HG03520 (cell line): ENCODE results near the gene OFD1.

Experiments used
- ATAC-seq: cut with Tn5 transposase; IDR thresholded peaks from one replicate; pipeline ENCODE4 v1.9.1; 2021; ENCODE audit warnings: mild to moderate bottlenecking, moderate library complexity; ENCODE audit not compliant: unreplicated experiment

Gene OFD1

GRCh38 chrX:13750812-13751211, 16.3 kb downstream of the OFD1 start:
- peak; percentile 43 for ATAC-seq

DNA sequence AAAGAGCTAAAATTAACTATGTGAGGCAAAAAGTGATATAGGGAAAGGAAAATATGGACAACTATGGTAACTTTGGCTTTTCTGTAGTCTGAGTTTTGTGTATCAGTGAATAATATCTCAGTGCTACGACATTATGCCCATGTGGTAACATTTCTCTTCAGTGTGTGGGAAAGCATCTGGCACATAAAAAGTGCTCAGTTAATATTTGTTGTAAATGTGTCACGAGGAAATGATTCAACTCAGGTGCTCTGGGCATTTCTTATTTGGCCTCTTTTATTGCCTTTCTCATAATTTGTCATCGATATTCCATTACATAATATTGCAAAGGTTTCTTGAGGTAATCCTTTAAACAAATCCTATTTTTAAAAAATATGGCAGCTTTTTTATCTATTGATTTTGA, 17.6 kb downstream of the OFD1 start:
- no peak for ATAC-seq

GRCh38 chrX:13752646-13753045, 18.1 kb downstream of the OFD1 start:
- ATAC-seq = peak; percentile 57

- ATAC-seq = no peak
Observed at GRCh38 chrX:13754765-13755164, 20.2 kb downstream of the OFD1 start.

DNA sequence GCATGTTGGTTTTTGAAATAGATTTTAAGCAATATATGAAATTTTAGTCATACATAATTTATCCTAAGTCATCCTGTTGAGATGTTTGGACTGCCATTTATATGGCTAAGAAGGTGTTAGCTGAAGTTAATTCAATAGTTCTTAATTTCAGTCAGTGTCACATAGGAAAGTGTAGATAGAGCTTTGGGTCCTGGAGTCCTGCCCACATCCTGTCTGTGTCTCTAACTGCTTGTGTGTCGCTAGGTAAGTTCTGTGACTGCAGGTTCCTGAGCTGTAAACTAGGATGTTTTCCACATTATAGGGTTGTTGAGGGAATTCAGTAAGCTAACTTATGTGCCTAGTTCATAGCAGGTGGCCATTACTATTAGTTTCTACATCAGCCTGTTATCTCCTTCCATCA, 20.7 kb downstream of the OFD1 start:
- ATAC-seq = no peak

- ATAC-seq = no peak
Observed at GRCh38 chrX:13756381-13756780, 21.8 kb downstream of the OFD1 start.

- peak; percentile 58 for ATAC-seq
Observed at GRCh38 chrX:13759152-13759718, 24.7 kb downstream of the OFD1 start.

DNA sequence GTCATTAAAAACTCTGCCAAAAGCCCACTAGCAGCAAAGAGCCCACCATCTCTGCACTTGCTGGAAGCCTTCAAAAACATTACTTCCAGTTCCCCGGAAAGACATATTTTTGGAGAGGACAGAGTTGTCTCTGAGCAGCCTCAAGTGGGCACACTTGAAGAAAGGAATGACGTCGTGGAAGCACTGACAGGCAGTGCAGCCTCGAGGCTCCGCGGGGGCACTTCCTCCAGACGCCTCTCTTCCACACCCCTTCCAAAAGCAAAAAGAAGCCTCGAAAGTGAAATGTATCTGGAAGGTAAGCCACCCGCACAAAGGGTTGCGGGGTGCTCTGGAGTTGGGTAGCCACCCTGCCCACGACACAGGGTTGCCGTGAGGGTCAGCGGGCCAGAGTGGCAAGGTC, 25.9 kb downstream of the OFD1 start:
- no peak for ATAC-seq

DNA sequence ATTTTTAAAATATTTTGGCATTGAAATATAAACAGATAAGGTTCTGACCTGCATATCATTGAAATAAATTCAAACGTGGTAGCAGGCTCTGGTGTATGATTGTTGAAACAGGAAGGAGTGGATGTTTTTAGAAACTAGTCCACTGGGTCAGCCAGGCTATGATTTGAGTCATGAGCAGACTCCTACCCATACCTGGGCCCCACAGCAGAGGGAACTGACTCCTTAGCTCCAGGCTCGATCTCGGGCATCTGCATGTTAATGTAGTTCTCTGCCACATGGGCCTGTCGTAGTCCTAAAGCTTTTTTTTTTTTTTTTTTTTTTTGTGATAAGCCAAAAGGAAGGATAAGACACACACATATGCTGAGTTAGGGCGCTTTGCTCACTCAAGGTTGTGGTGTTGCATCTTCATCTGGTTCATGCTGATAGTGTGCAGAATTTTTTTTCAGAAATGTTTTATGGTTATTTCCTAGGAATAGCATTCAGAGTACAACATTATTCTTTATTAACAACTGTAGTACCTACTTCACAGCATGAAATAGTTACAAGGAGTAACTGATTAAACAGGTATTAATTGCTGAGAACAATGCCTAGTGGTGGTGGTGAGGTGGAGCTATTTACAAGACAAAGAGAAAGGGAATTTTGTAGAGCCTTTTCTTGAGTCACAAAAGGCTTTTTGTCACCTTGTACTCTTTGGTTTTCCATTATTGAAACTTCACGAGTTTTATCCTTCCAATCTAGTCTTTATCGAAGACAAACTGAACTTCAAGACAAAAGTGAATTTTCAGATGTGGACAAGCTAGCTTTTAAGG, 27.3 kb downstream of the OFD1 start:
- ATAC-seq = peak; percentile 68

DNA sequence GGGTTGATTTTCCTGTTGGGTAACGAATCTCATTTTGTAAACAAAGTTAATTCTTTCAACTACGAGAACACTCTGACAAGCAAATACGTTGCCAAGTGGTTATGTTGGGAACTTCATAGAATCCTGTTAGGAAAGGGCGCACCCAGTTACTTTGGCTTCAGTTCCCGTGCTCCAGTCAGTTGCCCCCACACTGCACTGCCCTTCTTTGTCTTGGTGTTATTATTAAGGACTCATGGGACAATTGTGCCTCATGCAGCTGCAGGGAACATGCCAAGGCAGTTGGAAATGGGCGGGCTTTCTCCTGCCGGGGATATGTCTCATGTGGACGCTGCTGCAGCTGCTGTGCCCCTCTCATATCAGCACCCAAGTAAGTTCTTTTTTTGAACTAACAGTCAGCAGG, 28.9 kb downstream of the OFD1 start:
- no peak for ATAC-seq

DNA sequence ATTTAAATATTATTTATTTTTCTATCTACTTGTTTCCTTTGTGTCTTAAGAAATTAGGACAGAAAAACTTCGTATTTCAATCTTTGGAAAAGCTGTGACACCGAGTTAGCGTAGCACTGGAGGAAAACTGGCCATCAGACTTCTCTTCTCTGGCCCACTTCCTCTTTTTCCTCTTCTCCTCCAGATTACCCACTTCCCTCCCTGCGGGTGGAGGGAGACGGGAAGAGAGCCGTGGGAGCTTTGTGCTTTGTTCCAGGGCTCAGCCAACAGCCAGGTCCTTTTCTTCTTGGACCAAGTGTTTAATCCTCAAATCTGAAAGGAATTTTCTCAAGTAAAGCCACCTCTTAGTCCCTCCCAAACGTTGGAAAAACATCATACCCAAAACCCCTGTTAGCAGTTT, 29.7 kb downstream of the OFD1 start:
- ATAC-seq = no peak

GRCh38 chrX:13764765-13765164, 30.2 kb downstream of the OFD1 start:
- no peak for ATAC-seq

DNA sequence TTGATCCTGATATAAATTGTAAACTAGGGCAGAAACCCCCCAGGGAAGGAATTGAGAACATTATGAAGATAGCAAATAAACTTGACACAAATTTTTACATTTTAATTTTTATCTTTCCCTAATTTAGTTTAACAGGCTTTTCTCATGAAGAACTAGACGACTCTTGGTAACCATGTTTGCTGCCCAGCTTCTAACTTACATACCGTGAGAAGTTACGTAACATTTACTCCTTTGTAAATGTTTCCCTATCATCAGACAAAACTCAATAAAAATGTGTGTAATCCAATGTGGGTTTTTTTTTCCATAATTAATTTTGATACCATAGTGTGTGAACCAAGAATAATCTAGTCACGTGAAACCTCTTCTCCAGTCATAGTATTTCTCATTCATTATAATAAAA, 34.4 kb downstream of the OFD1 start:
- no peak for ATAC-seq

DNA sequence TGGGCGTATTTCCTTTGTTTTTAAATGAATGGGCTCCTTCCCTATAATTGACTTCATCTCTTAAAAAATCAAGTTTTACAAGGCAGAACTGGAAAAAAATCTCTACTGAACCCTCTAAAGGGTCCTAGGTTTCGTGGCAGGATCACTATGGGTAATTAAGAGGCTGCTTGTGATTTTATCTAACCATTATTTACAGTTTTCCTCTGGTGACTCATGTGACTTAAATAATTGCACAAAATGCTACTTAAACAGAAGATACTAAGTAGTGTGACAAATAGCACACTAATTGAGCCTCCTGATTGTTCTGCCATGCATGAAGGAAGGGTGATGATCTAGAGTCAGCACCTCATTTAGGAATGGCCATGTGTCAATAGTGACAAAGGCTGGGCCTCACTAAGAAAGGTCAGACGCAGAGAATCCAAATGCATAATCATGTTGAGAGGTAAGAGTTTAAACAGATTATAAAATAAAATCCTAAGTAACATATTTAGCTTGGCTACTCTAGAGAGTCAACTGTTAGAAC, 35.5 kb downstream of the OFD1 start:
- ATAC-seq = no peak

DNA sequence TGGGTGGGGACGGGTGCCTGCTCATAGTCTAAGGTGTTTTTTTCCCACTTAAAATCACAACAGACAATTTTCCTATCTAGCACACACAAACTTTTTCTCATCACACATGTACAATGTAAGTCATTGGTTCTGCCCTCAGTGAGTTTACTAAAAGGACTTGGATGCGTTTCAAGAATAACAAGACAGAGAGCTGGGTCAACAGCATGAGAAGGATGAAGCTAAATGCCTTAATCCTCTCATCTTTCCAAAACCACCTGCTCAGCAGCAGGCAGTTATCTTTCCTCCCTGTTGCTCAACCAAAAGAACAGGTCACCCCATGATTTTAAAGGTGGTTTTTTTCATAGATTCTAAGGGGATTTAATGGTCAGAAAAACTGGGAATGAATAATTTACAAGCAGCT, 40.1 kb downstream of the OFD1 start:
- ATAC-seq = no peak

- ATAC-seq = no peak
Observed at GRCh38 chrX:13775837-13776236, 41.3 kb downstream of the OFD1 start.

GRCh38 chrX:13776387-13776786, 41.8 kb downstream of the OFD1 start:
- ATAC-seq = no peak

DNA sequence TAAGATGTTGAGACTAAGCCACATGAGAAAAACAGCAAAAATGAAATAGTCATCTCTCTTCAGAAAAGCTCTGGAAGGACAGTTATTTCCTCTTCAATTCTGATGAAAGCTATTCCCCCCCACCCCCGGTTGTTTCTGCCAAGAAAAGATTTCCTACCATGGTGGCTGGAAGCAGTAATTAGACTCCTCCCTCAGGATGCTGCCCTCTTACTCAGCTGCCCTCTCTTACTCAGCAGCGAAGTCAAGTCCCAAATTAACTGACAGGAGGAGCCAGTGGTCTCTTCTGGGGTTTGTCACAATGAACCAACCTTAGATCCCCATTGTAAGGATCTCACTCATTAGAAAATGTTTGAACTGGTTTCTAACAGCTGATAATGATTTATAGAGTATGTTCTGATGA, 44.4 kb downstream of the OFD1 start:
- ATAC-seq = no peak

DNA sequence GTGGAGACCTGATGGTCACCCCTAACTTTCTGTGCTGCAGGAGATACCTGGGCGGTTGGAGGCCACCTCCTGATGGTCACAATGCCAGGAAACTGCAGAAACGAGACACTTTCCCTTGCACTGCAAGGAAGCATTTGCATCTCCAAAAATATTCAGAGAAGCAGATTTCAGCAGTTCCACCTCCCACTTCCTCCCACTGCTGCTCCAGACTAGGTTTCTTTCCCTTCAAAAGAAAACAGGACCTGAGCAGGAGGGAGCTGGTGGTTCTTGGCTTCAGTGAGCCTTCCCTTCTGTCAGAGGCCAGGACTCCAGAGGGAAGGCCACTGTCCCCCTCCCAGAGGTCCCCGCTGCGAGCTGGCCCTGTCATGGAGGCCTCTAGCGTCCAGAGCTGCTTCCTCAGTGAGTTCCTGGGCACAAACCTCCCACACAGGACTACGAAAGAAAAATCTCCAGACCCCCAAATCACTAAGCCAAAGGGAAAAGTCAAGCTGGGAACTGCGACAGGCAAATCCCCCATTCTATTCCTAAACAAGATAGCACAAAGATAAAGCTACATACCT, 46.4 kb downstream of the OFD1 start:
- ATAC-seq = no peak

- no peak for ATAC-seq
Observed at GRCh38 chrX:13786048-13786447, 51.5 kb downstream of the OFD1 start.

GRCh38 chrX:13790206-13791131, 55.9 kb downstream of the OFD1 start:
- ATAC-seq = no peak
